IMR-90 (cell line): Measurements from ENCODE around the gene WDCP.

Experiments used
- BHLHE40 ChIP-seq: fragments of 150-350 bp; IDR thresholded peaks from 2 replicates; pipeline ENCODE4 v1.6.1; 2016; ENCODE audit warnings: mild to moderate bottlenecking, low read depth, low read length
- CEBPB ChIP-seq: IDR thresholded peaks from 2 replicates; pipeline ENCODE4 v1.6.1; 2012; ENCODE audit warnings: low read depth, low read length, improper control_type of control experiment
- CTCF ChIP-seq: conservative IDR thresholded peaks from 2 replicates; pipeline ENCODE4 v1.5.1; 2012; ENCODE audit warnings: mild to moderate bottlenecking, low read depth, low read length, improper control_type of control experiment
- FOS ChIP-seq: fragments of 150-350 bp; IDR thresholded peaks from 2 replicates; pipeline ENCODE4 v1.6.1; 2016; ENCODE audit warnings: low read depth, low read length
- MAFK ChIP-seq: IDR thresholded peaks from 2 replicates; pipeline ENCODE4 v1.6.1; 2012; ENCODE audit warnings: low read depth, low read length, improper control_type of control experiment
- MAZ ChIP-seq: IDR thresholded peaks from 2 replicates; pipeline ENCODE4 v1.6.1; 2012; ENCODE audit warnings: low read depth, mild to moderate bottlenecking, low read length, improper control_type of control experiment, moderate library complexity, borderline replicate concordance
- NFE2L2 ChIP-seq: fragments of 150-350 bp; IDR thresholded peaks from 2 replicates; pipeline ENCODE4 v1.6.1; 2016; ENCODE audit warnings: low read depth, mild to moderate bottlenecking, low read length
- POLR2A ChIP-seq: IDR thresholded peaks from 2 replicates; pipeline ENCODE4 v1.6.1; 2012; ENCODE audit warnings: mild to moderate bottlenecking, low read depth, low read length
- RAD21 ChIP-seq: IDR thresholded peaks from 2 replicates; pipeline ENCODE4 v1.6.1; 2012; ENCODE audit warnings: low read length, improper control_type of control experiment
- RCOR1 ChIP-seq: IDR thresholded peaks from 2 replicates; pipeline ENCODE4 v1.6.1; 2012; ENCODE audit warnings: mild to moderate bottlenecking, low read length, improper control_type of control experiment; ENCODE audit not compliant: insufficient replicate concordance
- TF ChIP-seq, protein P1 (sequence below): fragments of 150-350 bp; IDR thresholded peaks from 2 replicates; pipeline ENCODE4 v1.6.1; 2017; ENCODE audit warnings: mild to moderate bottlenecking, antibody characterized with exemption, low read length, low read depth

DNA sequence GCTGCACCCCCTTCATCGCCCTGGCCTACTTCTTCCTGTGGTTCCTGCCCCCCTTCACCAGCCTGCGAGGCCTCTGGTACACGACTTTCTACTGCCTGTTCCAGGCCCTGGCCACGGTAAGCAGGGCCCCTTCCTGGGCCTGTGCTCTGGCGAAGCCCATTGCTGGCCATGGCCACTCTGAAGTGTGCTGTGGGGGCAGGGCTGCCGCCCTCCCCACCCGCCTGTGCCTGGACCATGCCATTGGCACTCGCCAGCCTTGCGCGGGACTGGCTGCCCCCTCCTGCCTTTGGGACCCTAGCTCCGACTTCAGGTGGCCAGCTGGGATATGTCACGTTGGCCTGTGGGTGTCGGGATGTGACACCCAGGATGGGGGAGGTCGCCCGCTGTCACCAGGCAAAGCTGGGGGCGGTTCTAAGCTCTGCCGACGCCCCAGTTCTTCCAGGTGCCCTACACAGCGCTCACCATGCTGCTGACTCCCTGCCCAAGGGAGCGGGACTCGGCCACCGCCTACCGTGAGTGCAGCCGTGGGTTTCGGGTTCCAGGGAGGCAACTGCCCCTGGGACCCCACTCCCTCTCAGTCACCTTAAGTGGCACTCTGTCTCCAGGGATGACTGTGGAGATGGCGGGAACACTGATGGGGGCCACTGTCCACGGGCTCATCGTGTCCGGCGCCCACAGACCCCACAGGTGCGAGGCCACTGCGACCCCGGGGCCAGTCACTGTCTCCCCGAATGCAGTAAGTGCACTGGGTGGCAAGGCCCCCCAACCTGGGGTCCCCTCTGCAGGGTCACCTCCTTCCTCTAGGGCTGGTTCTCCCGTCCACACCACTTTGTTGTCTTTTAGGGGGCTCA is 30.1 kb downstream of the WDCP start:
- TF ChIP-seq CTCF (no peak), POLR2A (no peak), CEBPB (no peak), RAD21 (no peak), MAZ (no peak), NFE2L2 (no peak), RCOR1 (no peak), MAFK (no peak), FOS (no peak), BHLHE40 (no peak)
- TF ChIP-seq, protein P1, sequence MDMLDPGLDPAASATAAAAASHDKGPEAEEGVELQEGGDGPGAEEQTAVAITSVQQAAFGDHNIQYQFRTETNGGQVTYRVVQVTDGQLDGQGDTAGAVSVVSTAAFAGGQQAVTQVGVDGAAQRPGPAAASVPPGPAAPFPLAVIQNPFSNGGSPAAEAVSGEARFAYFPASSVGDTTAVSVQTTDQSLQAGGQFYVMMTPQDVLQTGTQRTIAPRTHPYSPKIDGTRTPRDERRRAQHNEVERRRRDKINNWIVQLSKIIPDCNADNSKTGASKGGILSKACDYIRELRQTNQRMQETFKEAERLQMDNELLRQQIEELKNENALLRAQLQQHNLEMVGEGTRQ: no peak
